GM11168 (cell line): ENCODE data around the gene SDF2.
"Not testable (repeated sequence)": the region's sequence is repeated elsewhere in the genome, so short reads cannot be mapped to it uniquely, and the experiment has no call there.

Source experiments
- in situ Hi-C: fragments of 300-500 bp; cut with MboI; formaldehyde crosslinking; loops from one replicate; pipeline ENCODE4 v1.12.0; 2022; ENCODE audit warnings: low sequenced_read_pairs; ENCODE audit not compliant: unreplicated experiment

SDF2 gene

GRCh38 chr17:28641579-28641978 is 20.1 kb downstream of the SDF2 start:
- in situ Hi-C loops = no loop called here

DNA sequence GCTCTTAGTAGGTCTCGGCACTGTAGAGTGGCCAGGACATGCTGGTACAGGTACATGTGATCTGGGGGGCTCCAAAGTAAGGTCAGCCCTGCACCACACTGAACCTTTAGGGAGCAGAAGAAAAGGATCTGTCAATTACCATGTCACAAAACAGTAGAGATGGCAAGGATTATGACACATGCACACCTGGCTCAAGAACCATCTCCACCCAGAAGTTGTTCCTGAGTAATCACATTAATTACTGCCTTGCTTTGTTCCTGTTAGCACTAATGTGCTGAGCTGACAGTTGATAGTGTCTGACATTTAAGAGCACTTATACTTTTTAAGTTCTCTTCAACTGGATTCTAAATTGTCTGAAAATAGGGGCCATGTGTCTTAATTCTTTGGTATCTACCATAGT is 26.2 kb downstream of the SDF2 start:
- in situ Hi-C loops = no loop called here

- in situ Hi-C loops = no loop called here
These were observed 27.4 kb downstream of the SDF2 start for GRCh38 chr17:28634206-28634865.

DNA sequence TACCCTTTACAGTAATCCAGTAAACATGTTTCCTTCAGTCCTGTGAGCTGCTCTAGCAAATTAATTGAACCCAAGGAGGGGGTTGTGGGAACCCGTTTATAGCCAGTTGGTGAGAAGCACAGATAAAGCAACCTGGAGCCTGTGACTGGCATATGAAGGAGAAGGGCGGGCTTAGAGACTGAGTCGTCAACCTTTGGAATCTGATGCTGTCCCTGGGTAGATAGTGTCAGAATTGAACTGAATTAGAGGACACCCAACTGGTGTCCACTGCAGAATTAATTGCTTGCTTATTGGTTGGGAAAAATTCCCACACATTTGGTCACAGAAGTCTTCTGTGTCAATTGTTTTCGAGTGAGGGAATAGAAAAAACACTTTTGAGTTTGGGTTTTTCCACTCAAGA is 34.9 kb downstream of the SDF2 start:
- in situ Hi-C loops = no loop called here

GRCh38 chr17:28624148-28624547 is 37.6 kb downstream of the SDF2 start:
- in situ Hi-C loops = no loop called here

DNA sequence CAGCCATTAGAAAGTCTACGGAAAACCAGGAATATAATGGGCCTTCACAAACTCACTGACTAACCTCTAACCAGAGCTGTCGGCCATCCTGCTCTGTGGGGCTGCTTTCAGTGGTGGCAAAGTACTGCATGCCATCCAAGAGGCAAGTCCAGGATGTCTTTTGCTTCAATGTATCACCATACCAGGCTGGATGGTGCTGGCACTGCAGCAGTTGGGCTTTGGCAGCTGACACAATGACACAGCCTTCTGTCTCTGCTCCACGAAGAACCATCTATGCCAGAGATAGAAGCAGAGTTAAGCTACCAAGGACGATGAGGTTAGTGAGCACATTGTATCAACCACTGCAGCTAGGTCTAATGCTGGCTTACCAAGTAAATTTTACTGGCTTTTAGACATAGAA is 38.0 kb downstream of the SDF2 start:
- in situ Hi-C loops = no loop called here

DNA sequence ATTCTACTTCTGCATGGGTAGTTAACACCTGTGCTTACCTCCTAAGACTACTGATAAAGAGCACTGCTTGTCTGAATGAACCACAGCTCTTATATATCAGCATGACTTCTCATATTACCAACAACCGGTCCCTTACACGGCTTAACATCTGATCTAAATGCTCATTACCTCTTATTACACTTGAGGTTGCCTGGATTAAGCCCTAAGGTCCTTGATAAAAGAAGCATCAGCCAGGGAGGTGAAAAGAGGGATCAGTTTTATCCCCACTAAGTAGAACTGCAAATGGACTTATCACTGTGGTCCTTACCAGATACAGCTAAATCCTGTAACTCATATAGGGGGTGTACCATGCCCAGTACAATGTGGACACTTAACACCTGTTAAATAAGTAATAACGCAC is 39.5 kb downstream of the SDF2 start:
- in situ Hi-C loops = no loop called here

GRCh38 chr17:28620010-28620409 is 41.7 kb downstream of the SDF2 start:
- in situ Hi-C loops = no loop called here

GRCh38 chr17:28618464-28618863 is 43.2 kb downstream of the SDF2 start:
- in situ Hi-C loops = no loop called here

DNA sequence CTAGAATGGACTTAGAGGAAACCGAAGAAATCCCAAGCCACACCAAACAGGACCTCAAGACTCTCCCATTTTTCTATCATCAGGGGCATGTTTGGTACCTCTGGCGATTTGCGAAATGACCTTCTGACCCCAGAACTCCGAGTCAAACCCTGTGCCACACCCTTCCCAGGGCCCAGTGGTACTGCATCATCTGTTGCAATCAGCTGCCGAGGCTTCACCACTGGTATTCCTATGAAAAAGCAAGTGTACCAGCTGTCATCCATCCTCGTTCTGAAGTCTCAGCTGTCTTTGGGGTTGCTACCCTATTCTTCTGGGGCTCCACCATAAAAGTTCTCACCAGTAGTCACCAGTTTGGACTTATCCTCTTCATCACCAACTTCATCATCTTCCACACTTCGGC is 45.4 kb downstream of the SDF2 start:
- in situ Hi-C loops = no loop called here

GRCh38 chr17:28615260-28615940 is 46.3 kb downstream of the SDF2 start:
- in situ Hi-C loops = no loop called here

DNA sequence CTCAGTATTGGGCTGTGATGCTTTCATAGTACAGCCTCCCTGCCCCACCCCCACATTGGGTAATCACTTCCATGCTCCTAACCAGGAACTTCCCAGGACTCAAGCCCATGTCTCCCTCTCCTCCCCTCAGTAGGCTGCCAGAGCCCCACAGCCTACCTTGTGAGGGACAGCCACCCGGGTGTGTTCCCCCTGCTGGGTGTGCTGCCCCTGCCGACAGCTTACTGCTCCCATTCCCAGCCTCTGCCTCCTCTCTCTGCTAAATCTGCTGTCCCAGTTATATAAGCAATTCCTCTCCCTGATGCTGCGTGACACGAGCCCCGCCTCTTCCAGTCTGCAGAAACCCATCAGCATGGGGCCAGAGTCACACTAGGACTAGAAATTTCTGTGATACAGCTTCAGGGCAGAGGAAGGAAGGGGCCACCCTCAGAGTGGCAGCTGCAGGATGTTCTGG is 47.8 kb downstream of the SDF2 start, which contains the start of gene RSKR:
TSS of gene RSKR (minus strand) at position 255 of the 451 bp plus-strand sequence. CDS start at position 231, 24 bp downstream.
- in situ Hi-C loops = no loop called here

GRCh38 chr17:28612936-28613872 is 48.5 kb downstream of the SDF2 start:
- in situ Hi-C loops = no loop called here

DNA sequence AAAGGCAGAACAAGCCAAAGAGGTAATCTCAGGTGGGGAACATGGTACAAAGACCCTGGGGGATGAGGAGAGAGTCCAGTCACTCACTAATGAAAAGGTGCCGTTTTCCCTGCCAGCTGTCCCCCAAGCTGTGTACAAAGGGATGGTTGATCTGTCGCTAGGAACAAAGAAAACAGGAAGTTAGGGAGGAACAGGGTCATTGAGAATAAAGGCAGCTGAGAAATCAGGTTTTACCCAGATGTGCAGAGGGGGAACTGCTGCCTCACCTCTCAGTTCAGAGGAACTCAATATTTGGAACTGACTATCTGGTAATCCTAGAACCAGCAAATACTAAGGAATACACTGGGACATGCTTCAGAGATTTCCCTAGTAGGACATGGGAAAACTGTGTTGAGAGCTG is 49.2 kb downstream of the SDF2 start:
- in situ Hi-C loops = no loop called here

DNA sequence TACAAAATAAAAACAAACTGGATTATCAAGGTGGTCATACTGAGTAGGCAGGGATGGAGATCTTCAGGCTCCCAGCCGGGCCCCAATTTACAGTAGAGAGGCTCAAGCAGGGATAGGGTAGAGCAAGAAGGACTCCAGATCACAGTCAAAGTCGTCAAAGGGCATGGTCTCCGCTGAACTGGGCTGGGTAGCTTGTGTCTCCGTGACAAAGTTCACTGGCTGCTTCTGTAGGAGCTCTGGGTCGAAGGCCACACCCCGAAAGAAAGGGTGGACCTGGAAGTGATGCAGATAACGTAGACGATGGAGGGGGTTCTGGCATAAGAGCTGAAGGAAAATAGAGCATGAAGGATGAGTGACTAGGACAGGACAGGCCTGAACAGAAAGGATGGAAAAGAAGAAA is 51.3 kb downstream of the SDF2 start:
- in situ Hi-C loops = no loop called here

DNA sequence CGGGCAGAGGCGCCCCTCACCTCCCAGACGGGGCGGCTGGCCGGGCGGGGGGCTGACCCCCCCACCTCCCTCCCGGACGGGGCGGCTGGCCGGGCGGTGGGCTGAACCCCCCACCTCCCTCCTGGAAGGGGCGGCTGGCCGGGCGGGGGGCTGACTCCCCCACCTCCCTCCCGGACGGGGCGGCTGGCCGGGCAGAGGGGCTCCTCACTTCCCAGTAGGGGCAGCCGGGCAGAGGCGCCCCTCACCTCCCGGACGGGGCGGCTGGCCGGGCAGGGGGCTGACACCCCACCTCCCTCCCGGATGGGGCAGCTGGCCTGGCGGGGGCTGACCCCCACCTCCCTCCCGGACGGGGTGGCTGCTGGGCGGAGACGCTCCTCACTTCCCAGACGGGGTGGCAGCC is 57.7 kb downstream of the SDF2 start:
- in situ Hi-C loops = not testable (repeated sequence)

GRCh38 chr17:28599311-28600184 is 62.2 kb downstream of the SDF2 start:
- in situ Hi-C loops = no loop called here

GRCh38 chr17:28598799-28599310 is 62.9 kb downstream of the SDF2 start, which contains the start of gene SPAG5:
Gene SPAG5 (minus strand): TSS chr17:28599025. CDS start chr17:28598946, 79 bp downstream.
- in situ Hi-C loops = no loop called here

GRCh38 chr17:28598389-28598788 is 63.3 kb downstream of the SDF2 start:
- in situ Hi-C loops = no loop called here
